Measurements from ENCODE around the gene LAIR1.
"Not testable (repeated sequence)": the region's sequence is repeated elsewhere in the genome, so short reads cannot be mapped to it uniquely, and the experiment has no call there.

LAIR1 gene

GRCh38 chr19:54339646-54340358 is 24.9 kb downstream of the LAIR1 start:
- DNase-seq: no peak

- DNase-seq: no peak
Observed at GRCh38 chr19:54338521-54338920, 26.2 kb downstream of the LAIR1 start.

- no peak for DNase-seq
Observed at GRCh38 chr19:54337858-54338230, 26.9 kb downstream of the LAIR1 start.

DNA sequence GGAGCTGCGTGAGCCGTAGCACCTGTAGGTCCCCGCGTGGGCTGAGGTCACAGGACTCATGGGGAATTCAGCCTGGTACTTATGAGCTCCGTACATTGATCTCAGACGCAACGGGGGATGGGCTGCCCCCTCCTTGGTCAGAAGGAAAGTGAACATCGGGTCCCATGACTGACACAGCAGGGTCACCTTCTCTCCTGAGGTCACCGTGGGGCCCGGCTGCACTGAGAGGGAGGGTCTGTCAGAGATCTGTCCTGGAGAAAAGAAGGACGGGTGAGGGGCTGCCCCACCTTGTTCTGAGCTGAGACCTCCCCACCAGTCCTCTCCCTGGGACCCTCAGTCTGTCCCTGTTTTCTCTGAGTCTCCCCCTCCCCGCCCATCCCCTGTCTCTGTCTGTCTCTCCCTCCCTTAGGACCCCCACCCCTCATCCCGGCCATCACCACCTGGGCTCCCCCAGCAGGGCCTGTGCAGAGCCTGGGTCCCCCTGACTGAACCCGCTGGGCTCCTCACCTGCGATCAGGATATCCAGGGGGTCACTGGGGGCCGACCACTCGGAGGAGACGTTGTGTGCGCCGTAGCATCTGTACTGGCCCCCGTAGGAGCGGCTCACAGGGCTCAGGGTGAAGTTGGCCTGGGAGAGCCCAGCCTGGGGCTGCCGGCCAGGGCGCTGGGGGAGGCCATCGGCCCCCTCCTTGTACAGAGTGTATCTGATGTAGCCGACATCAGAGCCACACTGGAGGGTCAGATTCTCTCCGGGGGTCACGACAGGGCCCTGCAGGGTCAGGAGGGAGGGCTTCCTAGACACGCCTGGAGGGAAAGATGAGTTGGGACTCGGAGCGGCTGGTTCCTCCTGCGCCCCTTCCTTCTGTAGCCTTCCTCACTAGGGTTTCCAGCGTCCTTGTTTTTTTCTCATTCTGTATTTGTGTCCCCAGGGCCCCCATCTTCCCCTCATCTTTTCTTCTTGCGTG is 27.6 kb downstream of the LAIR1 start:
- no peak for DNase-seq

DNA sequence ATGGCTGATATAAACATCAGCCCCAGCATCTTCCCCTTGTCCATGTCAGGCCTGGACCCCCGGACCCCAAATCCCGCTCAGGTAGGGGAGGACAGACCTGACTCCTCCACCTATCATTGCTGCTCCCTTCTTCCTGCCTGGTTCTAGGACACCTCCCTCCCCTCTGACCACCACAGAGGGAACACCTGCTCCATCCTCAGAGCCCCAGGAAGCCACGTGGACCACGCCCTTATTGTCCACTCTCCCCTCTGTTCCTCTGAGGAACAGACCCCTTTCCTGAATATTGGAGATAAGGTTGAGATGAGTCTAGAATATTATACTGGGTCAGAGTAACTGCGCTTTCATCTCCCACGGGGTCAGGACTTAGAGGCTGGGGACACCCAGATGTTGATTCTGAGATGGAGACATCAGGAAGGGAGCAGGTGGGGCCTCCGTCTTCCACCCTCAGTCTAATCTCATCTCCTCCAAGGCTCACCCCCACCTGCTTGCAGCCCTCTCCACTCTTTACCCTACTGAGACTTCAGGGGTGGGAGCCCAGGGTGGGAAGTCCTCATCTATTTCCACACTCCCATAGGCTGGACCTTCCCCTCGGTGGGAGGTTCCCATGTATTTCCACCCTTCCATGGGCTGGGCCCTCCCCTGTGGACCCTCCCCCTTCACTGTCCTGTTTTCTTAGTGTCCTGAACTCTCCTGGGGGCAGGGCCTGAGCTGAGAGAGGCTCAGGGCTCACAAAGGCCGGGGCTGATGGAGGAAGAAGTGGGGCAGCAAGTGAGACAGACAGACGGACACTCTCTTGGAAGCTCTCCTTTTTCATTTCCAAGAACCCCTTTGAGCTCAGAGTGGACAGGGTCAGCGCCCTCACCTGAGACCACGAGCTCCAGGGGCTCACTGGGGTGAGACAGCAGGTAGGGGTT is 28.5 kb downstream of the LAIR1 start:
- no peak for DNase-seq

DNA sequence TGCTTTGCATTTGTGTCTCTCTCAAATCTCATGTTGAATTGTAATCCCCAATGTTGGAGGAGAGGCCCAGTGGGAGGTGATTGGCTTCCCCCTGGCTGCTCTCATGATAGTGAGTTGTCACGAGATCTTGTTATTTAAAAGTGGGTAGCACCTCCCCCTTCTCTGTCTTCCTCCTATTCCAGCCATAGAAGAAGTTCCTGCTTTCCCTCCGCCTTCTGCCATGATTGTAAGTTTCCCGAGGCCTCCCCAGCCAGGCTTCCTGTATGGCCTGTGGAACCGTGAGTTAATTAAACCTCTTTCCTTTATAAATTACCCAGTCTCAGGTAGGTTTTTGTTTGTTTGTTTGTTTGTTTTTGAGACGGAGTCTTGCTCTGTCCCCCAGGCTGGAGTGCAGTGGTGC is 29.6 kb downstream of the LAIR1 start:
- no peak for DNase-seq

- no peak for DNase-seq
Observed at GRCh38 chr19:54333586-54334298, 31.0 kb downstream of the LAIR1 start.

- no peak for DNase-seq
Observed at GRCh38 chr19:54332149-54332548, 32.6 kb downstream of the LAIR1 start.

GRCh38 chr19:54331626-54332025 is 33.1 kb downstream of the LAIR1 start:
- no peak for DNase-seq

DNA sequence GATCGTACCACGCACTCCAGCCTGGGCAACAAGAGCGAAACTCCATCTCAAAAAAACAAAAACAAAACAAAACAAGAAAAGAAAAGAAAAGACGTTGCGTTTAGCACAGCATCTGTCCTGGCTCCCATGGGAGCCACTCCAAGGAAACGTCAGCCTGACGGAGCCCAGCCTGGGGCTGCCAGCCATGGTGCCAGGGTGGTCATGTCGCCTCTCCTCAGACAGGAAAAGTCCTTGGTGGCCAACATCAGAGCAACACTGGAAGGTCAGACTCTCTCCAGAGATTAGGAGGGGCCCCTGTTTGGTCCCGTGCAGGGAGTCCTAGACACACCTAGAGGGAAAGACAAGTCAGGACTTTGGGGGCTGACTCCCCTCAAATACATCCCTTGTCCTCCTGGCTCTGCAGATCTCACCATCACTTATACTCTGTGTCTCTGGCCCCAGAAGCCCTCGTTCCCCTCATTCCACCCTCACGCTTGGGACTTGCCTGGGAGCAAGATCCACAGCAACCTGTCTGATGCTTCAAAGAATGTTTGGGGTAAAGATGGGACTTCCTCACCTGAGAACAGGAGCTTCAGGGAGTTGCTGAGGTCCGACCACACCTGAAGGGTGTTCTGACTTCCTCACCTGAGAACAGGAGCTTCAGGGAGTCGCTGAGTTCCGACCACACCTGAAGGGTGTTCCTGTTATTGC is 35.1 kb downstream of the LAIR1 start:
- DNase-seq: no peak

GRCh38 chr19:54328781-54329180 is 36.0 kb downstream of the LAIR1 start:
- DNase-seq: not testable (repeated sequence)

DNA sequence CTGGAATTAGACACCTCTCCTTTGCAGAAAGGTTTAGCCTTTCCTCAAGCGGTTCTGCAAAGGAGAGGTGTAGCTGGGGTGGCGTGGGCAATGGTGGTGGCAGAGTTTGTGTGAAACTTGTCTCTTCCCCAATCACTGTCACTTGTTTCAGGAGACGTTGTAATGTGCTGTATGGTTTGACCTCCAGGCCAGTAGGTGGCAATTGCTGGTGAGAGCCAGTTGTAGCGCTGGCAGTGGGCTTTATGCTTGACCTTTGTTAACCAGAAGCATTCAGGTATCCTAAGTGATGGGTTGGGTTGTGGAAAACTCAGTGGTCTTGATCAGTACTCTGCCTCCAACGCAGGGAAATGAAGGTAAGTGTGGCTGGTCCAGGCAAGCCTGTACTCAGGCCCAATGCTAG is 39.1 kb downstream of the LAIR1 start:
- DNase-seq: no peak

GRCh38 chr19:54325194-54325621 is 39.5 kb downstream of the LAIR1 start:
- DNase-seq: peak; percentile 31 to 68

GRCh38 chr19:54324071-54324470 is 40.7 kb downstream of the LAIR1 start:
- DNase-seq: no peak

DNA sequence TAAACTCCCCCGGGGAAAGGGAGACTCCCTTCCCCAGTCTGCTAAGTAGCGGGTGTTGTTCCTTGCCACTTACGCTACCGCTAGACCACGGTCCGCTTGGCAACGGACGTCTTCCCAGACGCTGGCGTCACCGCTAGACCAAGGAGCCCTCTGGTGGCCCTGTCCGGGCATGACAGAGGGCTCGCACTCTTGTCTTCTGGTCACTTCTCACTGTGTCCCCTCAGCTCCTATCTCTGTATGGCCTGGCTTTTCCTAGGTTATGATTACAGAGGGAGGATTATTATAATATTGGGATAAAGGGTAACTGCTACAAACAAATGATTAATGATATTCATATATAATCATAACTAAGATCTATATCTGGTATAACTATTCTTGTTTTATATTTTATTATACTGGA is 41.8 kb downstream of the LAIR1 start:
- DNase-seq: not testable (repeated sequence)

- not testable (repeated sequence) for DNase-seq
Observed at GRCh38 chr19:54322295-54322694, 42.4 kb downstream of the LAIR1 start.

- no peak for DNase-seq
Observed at GRCh38 chr19:54319892-54320670, 44.6 kb downstream of the LAIR1 start.

- DNase-seq: no peak
Observed at GRCh38 chr19:54319049-54319448, 45.7 kb downstream of the LAIR1 start.

DNA sequence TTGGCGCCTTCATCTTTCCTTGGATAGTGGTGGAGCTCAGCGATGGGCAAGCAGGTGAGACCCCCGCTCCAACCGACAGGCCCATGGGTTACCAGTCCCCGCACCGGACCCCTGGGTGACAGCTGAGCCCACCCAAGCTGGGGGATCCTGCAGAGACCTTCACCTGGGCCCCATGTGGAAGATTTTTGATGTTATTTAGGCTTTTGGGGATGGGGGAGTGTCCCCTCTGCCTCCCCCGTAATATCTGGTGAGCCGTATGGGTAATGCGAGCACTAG is 46.8 kb downstream of the LAIR1 start:
- no peak for DNase-seq

GRCh38 chr19:54317108-54317964 is 47.4 kb downstream of the LAIR1 start:
- no peak for DNase-seq
